HEK293 (cell line): ENCODE results near the gene ATP8B1.

Experiments
- FEZF1 ChIP-seq: fragments of 450-650 bp; formaldehyde crosslinking; IDR thresholded peaks from 2 replicates; pipeline ENCODE4 v1.5.1; 2016; ENCODE audit warnings: missing biosample characterization, missing genetic modification characterization
- GLIS2 ChIP-seq: fragments of 450-650 bp; formaldehyde crosslinking; IDR thresholded peaks from 2 replicates; pipeline ENCODE4 v1.5.1; 2016; ENCODE audit warnings: missing biosample characterization, missing genetic modification characterization
- KLF9 ChIP-seq: fragments of 450-650 bp; formaldehyde crosslinking; IDR thresholded peaks from 2 replicates; pipeline ENCODE4 v1.5.1; 2016; ENCODE audit warnings: missing biosample characterization, missing genetic modification characterization, low read depth
- PRDM1 ChIP-seq: fragments of 450-650 bp; formaldehyde crosslinking; IDR thresholded peaks from 2 replicates; pipeline ENCODE4; 2016; ENCODE audit warnings: missing biosample characterization, missing genetic modification characterization
- SP3 ChIP-seq: fragments of 450-650 bp; formaldehyde crosslinking; IDR thresholded peaks from 2 replicates; pipeline ENCODE4 v1.5.1; 2016; ENCODE audit warnings: missing biosample characterization, missing genetic modification characterization
- TRIM28 ChIP-seq: IDR thresholded peaks from 2 replicates; pipeline ENCODE4 v1.6.1; 2011; ENCODE audit warnings: low read length, control low read depth, borderline replicate concordance
- YY1 ChIP-seq: fragments of 450-650 bp; formaldehyde crosslinking; IDR thresholded peaks from 2 replicates; pipeline ENCODE4 v1.5.1; 2018; ENCODE audit warnings: missing biosample characterization, missing genetic modification characterization
- ZBTB1 ChIP-seq: fragments of 450-650 bp; formaldehyde crosslinking; IDR thresholded peaks from 2 replicates; pipeline ENCODE4 v1.5.1; 2016; ENCODE audit warnings: missing biosample characterization, missing genetic modification characterization
- ZBTB20 ChIP-seq: fragments of 450-650 bp; formaldehyde crosslinking; IDR thresholded peaks from 2 replicates; pipeline ENCODE4 v1.5.1; 2016; ENCODE audit warnings: missing biosample characterization, missing genetic modification characterization
- ZBTB48 ChIP-seq: fragments of 450-650 bp; formaldehyde crosslinking; IDR thresholded peaks from 2 replicates; pipeline ENCODE4 v1.5.1; 2016; ENCODE audit warnings: missing biosample characterization, missing genetic modification characterization
- ZEB2 ChIP-seq: fragments of 450-650 bp; formaldehyde crosslinking; IDR thresholded peaks from 2 replicates; pipeline ENCODE4 v1.5.1; 2016; ENCODE audit warnings: missing biosample characterization, missing genetic modification characterization
- ZFHX2 ChIP-seq: fragments of 450-650 bp; formaldehyde crosslinking; conservative IDR thresholded peaks from 2 replicates; pipeline ENCODE4 v1.5.1; 2016; ENCODE audit warnings: missing biosample characterization, missing genetic modification characterization
- ZNF10 ChIP-seq: fragments of 450-650 bp; formaldehyde crosslinking; IDR thresholded peaks from 2 replicates; pipeline ENCODE4 v1.5.1; 2017; ENCODE audit warnings: missing biosample characterization, missing genetic modification characterization
- ZNF132 ChIP-seq: fragments of 450-650 bp; formaldehyde crosslinking; IDR thresholded peaks from 2 replicates; pipeline ENCODE4 v1.5.1; 2017; ENCODE audit warnings: missing biosample characterization, missing genetic modification characterization, borderline replicate concordance
- ZNF155 ChIP-seq: fragments of 450-650 bp; formaldehyde crosslinking; IDR thresholded peaks from 2 replicates; pipeline ENCODE4 v1.5.1; 2016; ENCODE audit warnings: missing biosample characterization, missing genetic modification characterization
- ZNF169 ChIP-seq: fragments of 450-650 bp; formaldehyde crosslinking; IDR thresholded peaks from 2 replicates; pipeline ENCODE4 v1.5.1; 2016; ENCODE audit warnings: missing biosample characterization, missing genetic modification characterization
- ZNF23 ChIP-seq: fragments of 450-650 bp; formaldehyde crosslinking; IDR thresholded peaks from 2 replicates; pipeline ENCODE4 v1.5.1; 2016; ENCODE audit warnings: missing biosample characterization, missing genetic modification characterization, borderline replicate concordance
- ZNF248 ChIP-seq: fragments of 450-650 bp; formaldehyde crosslinking; IDR thresholded peaks from 2 replicates; pipeline ENCODE4 v1.5.1; 2017; ENCODE audit warnings: missing biosample characterization, missing genetic modification characterization
- ZNF311 ChIP-seq: fragments of 450-650 bp; formaldehyde crosslinking; IDR thresholded peaks from 2 replicates; pipeline ENCODE4 v1.5.1; 2017; ENCODE audit warnings: missing biosample characterization, missing genetic modification characterization, borderline replicate concordance
- ZNF404 ChIP-seq: fragments of 450-650 bp; formaldehyde crosslinking; IDR thresholded peaks from 2 replicates; pipeline ENCODE4 v1.5.1; 2017; ENCODE audit warnings: missing biosample characterization, missing genetic modification characterization
- ZNF48 ChIP-seq: fragments of 450-650 bp; formaldehyde crosslinking; IDR thresholded peaks from 2 replicates; pipeline ENCODE4 v1.5.1; 2016; ENCODE audit warnings: missing biosample characterization, missing genetic modification characterization
- ZNF510 ChIP-seq: fragments of 450-650 bp; formaldehyde crosslinking; IDR thresholded peaks from 2 replicates; pipeline ENCODE4 v1.5.1; 2018; ENCODE audit warnings: mild to moderate bottlenecking, missing genetic modification characterization, missing biosample characterization; ENCODE audit not compliant: insufficient replicate concordance
- ZNF626 ChIP-seq: fragments of 450-650 bp; sonication (Bioruptor Pico); formaldehyde crosslinking; IDR thresholded peaks from 2 replicates; pipeline ENCODE4 v1.5.1; 2018; ENCODE audit warnings: missing biosample characterization, missing genetic modification characterization, inconsistent platforms
- ZNF658 ChIP-seq: fragments of 450-650 bp; formaldehyde crosslinking; IDR thresholded peaks from 2 replicates; pipeline ENCODE4; 2016; ENCODE audit warnings: missing biosample characterization, missing genetic modification characterization
- ZNF776 ChIP-seq: fragments of 450-650 bp; formaldehyde crosslinking; IDR thresholded peaks from 2 replicates; pipeline ENCODE4 v1.5.0; 2017; ENCODE audit warnings: missing biosample characterization, missing genetic modification characterization, borderline replicate concordance
- ZNF843 ChIP-seq: fragments of 450-650 bp; formaldehyde crosslinking; IDR thresholded peaks from 2 replicates; pipeline ENCODE4 v1.5.1; 2016; ENCODE audit warnings: missing biosample characterization, missing genetic modification characterization
- ZXDB ChIP-seq: fragments of 450-650 bp; formaldehyde crosslinking; IDR thresholded peaks from 2 replicates; pipeline ENCODE4 v1.5.1; 2016; ENCODE audit warnings: missing biosample characterization, missing genetic modification characterization
- TF ChIP-seq, protein P1 (sequence below): fragments of 450-650 bp; formaldehyde crosslinking; IDR thresholded peaks from 2 replicates; pipeline ENCODE4 v1.5.1; 2017; ENCODE audit warnings: missing biosample characterization, missing genetic modification characterization
- TF ChIP-seq, protein P2 (sequence below): fragments of 450-650 bp; formaldehyde crosslinking; IDR thresholded peaks from 2 replicates; pipeline ENCODE4 v1.5.1; 2016; ENCODE audit warnings: missing biosample characterization, missing genetic modification characterization
- TF ChIP-seq, protein P3 (sequence below): fragments of 450-650 bp; formaldehyde crosslinking; IDR thresholded peaks from 2 replicates; pipeline ENCODE4 v1.5.1; 2016; ENCODE audit warnings: missing biosample characterization, missing genetic modification characterization
- TF ChIP-seq, protein P4 (sequence below): fragments of 450-650 bp; formaldehyde crosslinking; IDR thresholded peaks from 2 replicates; pipeline ENCODE4 v1.5.1; 2016; ENCODE audit warnings: missing biosample characterization, missing genetic modification characterization
- TF ChIP-seq, protein P5 (sequence below): fragments of 450-650 bp; IDR thresholded peaks from 2 replicates; pipeline ENCODE4 v1.5.1; 2018; ENCODE audit warnings: missing biosample characterization, mild to moderate bottlenecking, missing genetic modification characterization

ATP8B1 gene

DNA sequence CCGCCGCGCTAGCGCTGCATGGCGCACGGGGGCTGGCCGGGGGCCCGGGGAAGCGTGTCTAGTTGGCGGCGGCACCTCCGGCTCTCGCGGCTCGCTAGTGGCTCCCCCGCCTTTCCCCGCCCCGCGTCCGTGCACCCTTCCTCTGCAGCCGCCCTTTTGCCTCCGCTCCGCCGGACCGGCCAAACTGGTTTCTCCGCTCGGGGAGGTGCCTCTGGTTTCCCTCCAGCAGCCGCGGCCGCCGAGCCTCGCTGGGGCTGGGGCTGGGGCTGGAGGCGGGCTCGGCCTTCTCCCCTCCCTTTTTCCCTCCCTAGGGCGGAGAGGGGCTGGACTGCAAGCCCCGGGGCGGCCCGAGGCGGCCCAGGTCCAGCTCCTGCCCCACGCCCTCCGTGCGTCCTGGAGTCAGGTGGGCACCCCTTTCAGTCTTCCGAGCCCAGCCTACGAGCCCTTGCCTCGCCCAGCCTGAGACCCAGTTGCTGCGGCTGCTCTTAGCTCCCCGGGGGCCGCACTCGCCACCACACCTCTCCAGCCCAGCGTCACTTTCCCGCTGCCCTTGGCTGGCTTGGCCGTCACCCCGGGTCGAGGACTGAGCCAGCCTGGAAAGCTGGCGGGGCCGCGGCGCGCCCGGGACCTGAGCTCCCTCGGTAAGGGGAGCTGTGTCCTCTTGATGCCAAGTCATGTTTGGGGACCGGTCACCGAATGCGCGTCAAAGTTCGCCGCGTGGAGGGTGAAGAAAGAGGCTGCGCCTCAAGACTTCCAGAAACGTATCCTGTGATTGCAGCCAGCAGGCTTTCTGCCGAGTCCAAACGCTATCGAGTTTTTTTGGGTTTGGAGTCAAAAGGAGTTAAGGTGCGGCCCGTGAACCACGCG is at the start of gene ATP8B1 (continued):
- TF ChIP-seq FEZF1 (no peak), ZNF404 (tag by site-specific recombination) (no peak), ZFHX2 (tag by site-specific recombination) (peak; percentile 13; the same call in 1 of the 2 replicates), ZNF48 (tag by site-specific recombination) (no peak), ZBTB1 (tag by site-specific recombination) (no peak), ZNF311 (tag by site-specific recombination) (no peak), ZNF23 (tag by site-specific recombination) (no peak), ZNF155 (tag by site-specific recombination) (no peak), ZNF510 (no peak), YY1 (tag by site-specific recombination) (no peak), ZEB2 (no peak), ZXDB (tag by site-specific recombination) (peak; percentile 7; the same call in 1 of the 2 replicates), SP3 (tag by site-specific recombination) (peak; percentile 88), ZNF10 (tag by site-specific recombination) (no peak), PRDM1 (tag by site-specific recombination) (no peak), ZBTB48 (tag by site-specific recombination) (peak; percentile 22; the same call in 1 of the 2 replicates), ZBTB20 (tag by site-specific recombination) (peak; percentile 91), ZNF169 (tag by site-specific recombination) (no peak), TRIM28 (no peak), ZNF626 (tag by site-specific recombination) (no peak), GLIS2 (tag by site-specific recombination) (peak; percentile 56), ZNF248 (tag by site-specific recombination) (no peak), ZNF776 (tag by site-specific recombination) (no peak), ZNF132 (tag by site-specific recombination) (no peak), ZNF658 (tag by site-specific recombination) (no peak), KLF9 (0 out of 2 replicates have a peak, but pooled peaks have one; percentile 10), ZNF843 (tag by site-specific recombination) (no peak)
- TF ChIP-seq, protein P1, sequence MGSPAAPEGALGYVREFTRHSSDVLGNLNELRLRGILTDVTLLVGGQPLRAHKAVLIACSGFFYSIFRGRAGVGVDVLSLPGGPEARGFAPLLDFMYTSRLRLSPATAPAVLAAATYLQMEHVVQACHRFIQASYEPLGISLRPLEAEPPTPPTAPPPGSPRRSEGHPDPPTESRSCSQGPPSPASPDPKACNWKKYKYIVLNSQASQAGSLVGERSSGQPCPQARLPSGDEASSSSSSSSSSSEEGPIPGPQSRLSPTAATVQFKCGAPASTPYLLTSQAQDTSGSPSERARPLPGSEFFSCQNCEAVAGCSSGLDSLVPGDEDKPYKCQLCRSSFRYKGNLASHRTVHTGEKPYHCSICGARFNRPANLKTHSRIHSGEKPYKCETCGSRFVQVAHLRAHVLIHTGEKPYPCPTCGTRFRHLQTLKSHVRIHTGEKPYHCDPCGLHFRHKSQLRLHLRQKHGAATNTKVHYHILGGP (tag by site-specific recombination) = no peak
- TF ChIP-seq, protein P2, sequence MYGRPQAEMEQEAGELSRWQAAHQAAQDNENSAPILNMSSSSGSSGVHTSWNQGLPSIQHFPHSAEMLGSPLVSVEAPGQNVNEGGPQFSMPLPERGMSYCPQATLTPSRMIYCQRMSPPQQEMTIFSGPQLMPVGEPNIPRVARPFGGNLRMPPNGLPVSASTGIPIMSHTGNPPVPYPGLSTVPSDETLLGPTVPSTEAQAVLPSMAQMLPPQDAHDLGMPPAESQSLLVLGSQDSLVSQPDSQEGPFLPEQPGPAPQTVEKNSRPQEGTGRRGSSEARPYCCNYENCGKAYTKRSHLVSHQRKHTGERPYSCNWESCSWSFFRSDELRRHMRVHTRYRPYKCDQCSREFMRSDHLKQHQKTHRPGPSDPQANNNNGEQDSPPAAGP = no peak
- TF ChIP-seq, protein P3, sequence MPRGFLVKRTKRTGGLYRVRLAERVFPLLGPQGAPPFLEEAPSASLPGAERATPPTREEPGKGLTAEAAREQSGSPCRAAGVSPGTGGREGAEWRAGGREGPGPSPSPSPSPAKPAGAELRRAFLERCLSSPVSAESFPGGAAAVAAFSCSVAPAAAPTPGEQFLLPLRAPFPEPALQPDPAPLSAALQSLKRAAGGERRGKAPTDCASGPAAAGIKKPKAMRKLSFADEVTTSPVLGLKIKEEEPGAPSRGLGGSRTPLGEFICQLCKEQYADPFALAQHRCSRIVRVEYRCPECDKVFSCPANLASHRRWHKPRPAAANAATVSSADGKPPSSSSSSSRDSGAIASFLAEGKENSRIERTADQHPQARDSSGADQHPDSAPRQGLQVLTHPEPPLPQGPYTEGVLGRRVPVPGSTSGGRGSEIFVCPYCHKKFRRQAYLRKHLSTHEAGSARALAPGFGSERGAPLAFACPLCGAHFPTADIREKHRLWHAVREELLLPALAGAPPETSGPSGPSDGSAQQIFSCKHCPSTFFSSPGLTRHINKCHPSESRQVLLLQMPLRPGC (tag by site-specific recombination) = no peak
- TF ChIP-seq, protein P4, sequence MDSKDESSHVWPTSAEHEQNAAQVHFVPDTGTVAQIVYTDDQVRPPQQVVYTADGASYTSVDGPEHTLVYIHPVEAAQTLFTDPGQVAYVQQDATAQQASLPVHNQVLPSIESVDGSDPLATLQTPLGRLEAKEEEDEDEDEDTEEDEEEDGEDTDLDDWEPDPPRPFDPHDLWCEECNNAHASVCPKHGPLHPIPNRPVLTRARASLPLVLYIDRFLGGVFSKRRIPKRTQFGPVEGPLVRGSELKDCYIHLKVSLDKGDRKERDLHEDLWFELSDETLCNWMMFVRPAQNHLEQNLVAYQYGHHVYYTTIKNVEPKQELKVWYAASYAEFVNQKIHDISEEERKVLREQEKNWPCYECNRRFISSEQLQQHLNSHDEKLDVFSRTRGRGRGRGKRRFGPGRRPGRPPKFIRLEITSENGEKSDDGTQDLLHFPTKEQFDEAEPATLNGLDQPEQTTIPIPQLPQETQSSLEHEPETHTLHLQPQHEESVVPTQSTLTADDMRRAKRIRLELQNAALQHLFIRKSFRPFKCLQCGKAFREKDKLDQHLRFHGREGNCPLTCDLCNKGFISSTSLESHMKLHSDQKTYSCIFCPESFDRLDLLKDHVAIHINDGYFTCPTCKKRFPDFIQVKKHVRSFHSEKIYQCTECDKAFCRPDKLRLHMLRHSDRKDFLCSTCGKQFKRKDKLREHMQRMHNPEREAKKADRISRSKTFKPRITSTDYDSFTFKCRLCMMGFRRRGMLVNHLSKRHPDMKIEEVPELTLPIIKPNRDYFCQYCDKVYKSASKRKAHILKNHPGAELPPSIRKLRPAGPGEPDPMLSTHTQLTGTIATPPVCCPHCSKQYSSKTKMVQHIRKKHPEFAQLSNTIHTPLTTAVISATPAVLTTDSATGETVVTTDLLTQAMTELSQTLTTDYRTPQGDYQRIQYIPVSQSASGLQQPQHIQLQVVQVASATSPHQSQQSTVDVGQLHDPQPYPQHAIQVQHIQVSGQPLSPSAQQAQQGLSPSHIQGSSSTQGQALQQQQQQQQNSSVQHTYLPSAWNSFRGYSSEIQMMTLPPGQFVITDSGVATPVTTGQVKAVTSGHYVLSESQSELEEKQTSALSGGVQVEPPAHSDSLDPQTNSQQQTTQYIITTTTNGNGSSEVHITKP (tag by site-specific recombination) = peak; percentile 70
- TF ChIP-seq, protein P5, sequence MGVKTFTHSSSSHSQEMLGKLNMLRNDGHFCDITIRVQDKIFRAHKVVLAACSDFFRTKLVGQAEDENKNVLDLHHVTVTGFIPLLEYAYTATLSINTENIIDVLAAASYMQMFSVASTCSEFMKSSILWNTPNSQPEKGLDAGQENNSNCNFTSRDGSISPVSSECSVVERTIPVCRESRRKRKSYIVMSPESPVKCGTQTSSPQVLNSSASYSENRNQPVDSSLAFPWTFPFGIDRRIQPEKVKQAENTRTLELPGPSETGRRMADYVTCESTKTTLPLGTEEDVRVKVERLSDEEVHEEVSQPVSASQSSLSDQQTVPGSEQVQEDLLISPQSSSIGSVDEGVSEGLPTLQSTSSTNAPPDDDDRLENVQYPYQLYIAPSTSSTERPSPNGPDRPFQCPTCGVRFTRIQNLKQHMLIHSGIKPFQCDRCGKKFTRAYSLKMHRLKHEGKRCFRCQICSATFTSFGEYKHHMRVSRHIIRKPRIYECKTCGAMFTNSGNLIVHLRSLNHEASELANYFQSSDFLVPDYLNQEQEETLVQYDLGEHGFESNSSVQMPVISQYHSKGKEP (tag by site-specific recombination) = no peak
